ENCODE results near the gene NFKBIA.

The NFKBIA gene

DNA sequence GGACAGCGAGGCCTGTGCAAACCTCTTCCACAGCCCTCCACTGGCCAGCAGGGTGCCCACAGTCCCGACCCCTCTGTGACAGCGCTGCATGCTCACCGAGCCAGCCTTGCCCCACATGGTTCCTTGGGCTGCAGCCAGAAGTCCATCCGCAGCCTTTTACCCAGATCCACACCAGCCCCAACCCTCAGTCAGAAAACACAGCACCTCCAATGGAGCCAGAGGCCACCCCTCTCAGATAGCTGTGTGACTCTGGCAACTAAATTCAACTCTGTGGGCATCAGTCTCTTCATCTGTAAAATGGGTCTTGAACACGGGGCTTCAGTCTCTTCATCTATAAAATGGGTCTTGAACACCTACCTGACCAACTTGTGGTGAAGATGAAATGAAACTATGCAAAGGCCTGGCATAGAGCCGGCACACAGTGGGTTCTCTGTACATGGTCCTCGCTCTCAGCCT, 38.0 kb downstream of the NFKBIA start:
- no peaks in the 10 kb centered on the region for H4K20me1 ChIP-seq (ENCODE audit: control insufficient read depth, insufficient read depth, low read depth, low read length)
- no peaks in the 10 kb centered on the region for H3F3A ChIP-seq (ENCODE audit: control insufficient read depth, insufficient read depth)
- H3K79me2 ChIP-seq (ENCODE audit: control insufficient read depth, low read length) = no peaks in the 10 kb centered on the region
- no peaks in the 10 kb centered on the region for H3K27me3 ChIP-seq (ENCODE audit: control insufficient read depth, low read length)
- no peak overlapping the region for H3K4me2 ChIP-seq (ENCODE audit: low read length)
- no peak for TF ChIP-seq CTCF (IDR thresholded peaks at IDR 0.05; ENCODE audit: low read depth, low read length, poor library complexity, severe bottlenecking)
- no peak for TF ChIP-seq EZH2phosphoT487 (IDR thresholded peaks at IDR 0.05; ENCODE audit: borderline replicate concordance, low read length)
- H3K36me3 ChIP-seq (ENCODE audit: control insufficient read depth, low read length) = no peaks in the 10 kb centered on the region
- no peak overlapping the region for H3K27ac ChIP-seq (ENCODE audit: low read depth, low read length)
- no peaks in the 10 kb centered on the region; the same call in 1 of the 2 replicates for H3K9me3 ChIP-seq (ENCODE audit: control insufficient read depth, insufficient read depth, low read length)
- no peaks in the 10 kb centered on the region for H3K9me2 ChIP-seq (replicated peaks; ENCODE audit: control insufficient read depth, low read length)
- H3K4me3 ChIP-seq (ENCODE audit: low read length) = no peak overlapping the region
- H3K4me1 ChIP-seq (ENCODE audit: control insufficient read depth, low read length) = peaks cover 15% of the 10 kb centered on the region

- H3K9me2 ChIP-seq (replicated peaks; ENCODE audit: control insufficient read depth, low read length) = no peaks in the 10 kb centered on the region
- no peaks in the 10 kb centered on the region for H3K9me3 ChIP-seq (ENCODE audit: control insufficient read depth, insufficient read depth, low read length)
- no peaks in the 10 kb centered on the region for H3K36me3 ChIP-seq (ENCODE audit: control insufficient read depth, low read length)
- no peaks in the 10 kb centered on the region for H4K20me1 ChIP-seq (ENCODE audit: control insufficient read depth, insufficient read depth, low read depth, low read length)
- H3K79me2 ChIP-seq (ENCODE audit: control insufficient read depth, low read length) = no peaks in the 10 kb centered on the region
- no peak overlapping the region for H3K4me3 ChIP-seq (ENCODE audit: low read length)
- no peaks in the 10 kb centered on the region for H3K27me3 ChIP-seq (ENCODE audit: control insufficient read depth, low read length)
- H3K4me1 ChIP-seq (ENCODE audit: control insufficient read depth, low read length) = peaks cover 15% of the 10 kb centered on the region
- H3K27ac ChIP-seq (ENCODE audit: low read depth, low read length) = no peak overlapping the region
- H3K4me2 ChIP-seq (ENCODE audit: low read length) = no peak overlapping the region
- no peaks in the 10 kb centered on the region for H3F3A ChIP-seq (ENCODE audit: control insufficient read depth, insufficient read depth)
- TF ChIP-seq EZH2phosphoT487 (IDR thresholded peaks at IDR 0.05; ENCODE audit: borderline replicate concordance, low read length) (no peak), CTCF (IDR thresholded peaks at IDR 0.05; ENCODE audit: low read depth, low read length, poor library complexity, severe bottlenecking) (no peak)
Measured at GRCh38 chr14:35366056-35366451, 38.5 kb downstream of the NFKBIA start.

GRCh38 chr14:35365130-35366055, 39.2 kb downstream of the NFKBIA start:
- H3F3A ChIP-seq (ENCODE audit: control insufficient read depth, insufficient read depth) = no peaks in the 10 kb centered on the region
- no peaks in the 10 kb centered on the region for H3K9me3 ChIP-seq (ENCODE audit: control insufficient read depth, insufficient read depth, low read length)
- H3K36me3 ChIP-seq (ENCODE audit: control insufficient read depth, low read length) = no peaks in the 10 kb centered on the region
- no peaks in the 10 kb centered on the region for H3K27me3 ChIP-seq (ENCODE audit: control insufficient read depth, low read length)
- H3K27ac ChIP-seq (ENCODE audit: low read depth, low read length) = no peak overlapping the region
- no peak overlapping the region for H3K4me2 ChIP-seq (ENCODE audit: low read length)
- H4K20me1 ChIP-seq (ENCODE audit: control insufficient read depth, insufficient read depth, low read depth, low read length) = no peaks in the 10 kb centered on the region
- H3K9me2 ChIP-seq (replicated peaks; ENCODE audit: control insufficient read depth, low read length) = no peaks in the 10 kb centered on the region
- no peaks in the 10 kb centered on the region for H3K79me2 ChIP-seq (ENCODE audit: control insufficient read depth, low read length)
- no peak overlapping the region for H3K4me3 ChIP-seq (ENCODE audit: low read length)
- no peak for TF ChIP-seq CTCF (IDR thresholded peaks at IDR 0.05; ENCODE audit: low read depth, low read length, poor library complexity, severe bottlenecking)
- no peak for TF ChIP-seq EZH2phosphoT487 (IDR thresholded peaks at IDR 0.05; ENCODE audit: borderline replicate concordance, low read length)
- peaks cover 15% of the 10 kb centered on the region for H3K4me1 ChIP-seq (ENCODE audit: control insufficient read depth, low read length)
